WTC11 (cell line): ENCODE measurements around the gene ARL6IP6. TPM values are rescaled to one million over a fixed set of nuclear protein-coding genes. Genes with fewer than 3 reads are reported as not detected.

Experiments used
- ATAC-seq: fragments of 200-7000 bp; cut with Tn5 transposase; 2 replicates; pipeline ENCODE4 v1.10.0; 2021; ENCODE audit warnings: mild to moderate bottlenecking, moderate library complexity
- CTCF ChIA-PET: fragments of 300-600 bp; sonication (Branson Sonifier 250); formaldehyde crosslinking; loops from one replicate; lab custom pipeline; 2021; ENCODE audit warnings: antibody characterized with exemption; lab: Charles Lee
- POLR2A ChIA-PET: fragments of 350-600 bp; sonication (Branson Sonifier 250); formaldehyde crosslinking; loops from one replicate; lab custom pipeline; 2021; ENCODE audit warnings: antibody characterized with exemption; lab: Charles Lee
- DNase-seq: peaks from one replicate; pipeline ENCODE4 v3.0.0; 2021; ENCODE audit warnings: low spot score
- H3K27ac Mint-ChIP-seq: 2 replicates; pipeline ENCODE4 v1.8.0; 2021; ENCODE audit warnings: mixed read lengths
- H3K27me3 Mint-ChIP-seq: 2 replicates; pipeline ENCODE4 v1.8.0; 2021; ENCODE audit warnings: low read depth, mild to moderate bottlenecking, moderate library complexity, mixed read lengths
- H3K36me3 Mint-ChIP-seq: 2 replicates; pipeline ENCODE4 v1.8.0; 2021; ENCODE audit warnings: mixed read lengths
- H3K4me1 Mint-ChIP-seq: 2 replicates; pipeline ENCODE4 v1.8.0; 2022; ENCODE audit warnings: mixed read lengths
- H3K4me3 Mint-ChIP-seq: 2 replicates; pipeline ENCODE4 v1.8.0; 2021; ENCODE audit warnings: mild to moderate bottlenecking, moderate library complexity, mixed read lengths
- H3K9me3 Mint-ChIP-seq: 2 replicates; pipeline ENCODE4 v1.8.0; 2021; ENCODE audit warnings: mixed read lengths
- ATF1 ChIP-seq: sonication (generic); formaldehyde crosslinking; IDR thresholded peaks from 2 replicates; pipeline ENCODE4 v1.8.1; 2023; ENCODE audit warnings: mild to moderate bottlenecking, moderate library complexity, missing genetic modification reagents
- ATF6 ChIP-seq: sonication (generic); formaldehyde crosslinking; IDR thresholded peaks from 2 replicates; pipeline ENCODE4 v1.8.1; 2023; ENCODE audit warnings: mild to moderate bottlenecking, missing genetic modification reagents
- E2F4 ChIP-seq: sonication (generic); formaldehyde crosslinking; IDR thresholded peaks from 2 replicates; pipeline ENCODE4 v1.8.1; 2022; ENCODE audit warnings: low read depth, mild to moderate bottlenecking, moderate library complexity, missing genetic modification reagents, borderline replicate concordance
- ELF4 ChIP-seq: sonication (generic); formaldehyde crosslinking; IDR thresholded peaks from 2 replicates; pipeline ENCODE4 v1.8.1; 2022; ENCODE audit warnings: low read depth, mild to moderate bottlenecking, moderate library complexity, missing genetic modification reagents
- EMX1 ChIP-seq: fragments of 250-450 bp; sonication (Bioruptor Pico); IDR thresholded peaks from 2 replicates; pipeline ENCODE4 v1.8.0; 2021; ENCODE audit warnings: mild to moderate bottlenecking
- ESRRA ChIP-seq: sonication (generic); formaldehyde crosslinking; IDR thresholded peaks from 2 replicates; pipeline ENCODE4 v1.8.1; 2022; ENCODE audit warnings: mild to moderate bottlenecking, missing genetic modification reagents, borderline replicate concordance
- IRF1 ChIP-seq: sonication (generic); formaldehyde crosslinking; IDR thresholded peaks from 2 replicates; pipeline ENCODE4 v1.8.0; 2023; ENCODE audit warnings: missing genetic modification reagents
- IRF2 ChIP-seq: sonication (generic); formaldehyde crosslinking; IDR thresholded peaks from 2 replicates; pipeline ENCODE4 v1.8.0; 2022; ENCODE audit warnings: low read depth, missing genetic modification reagents, borderline replicate concordance
- JUN ChIP-seq: sonication (generic); formaldehyde crosslinking; IDR thresholded peaks from 2 replicates; pipeline ENCODE4 v1.8.0; 2023; ENCODE audit warnings: mild to moderate bottlenecking, missing genetic modification reagents
- MLX ChIP-seq: sonication (generic); formaldehyde crosslinking; IDR thresholded peaks from 2 replicates; pipeline ENCODE4 v1.8.1; 2023; ENCODE audit warnings: mild to moderate bottlenecking, missing genetic modification reagents, moderate library complexity
- MXD4 ChIP-seq: fragments of 250-450 bp; sonication (Bioruptor Pico); IDR thresholded peaks from 2 replicates; pipeline ENCODE4 v1.8.0; 2021; ENCODE audit warnings: mild to moderate bottlenecking, moderate library complexity, borderline replicate concordance
- NR3C1 ChIP-seq: sonication (generic); formaldehyde crosslinking; conservative IDR thresholded peaks from 2 replicates; pipeline ENCODE4 v1.8.1; 2023; ENCODE audit warnings: low read depth, mild to moderate bottlenecking, missing genetic modification reagents
- OVOL2 ChIP-seq: fragments of 250-450 bp; sonication (Bioruptor Pico); IDR thresholded peaks from 2 replicates; pipeline ENCODE4 v1.9.0; 2021; ENCODE audit warnings: mild to moderate bottlenecking, borderline replicate concordance
- SMAD4 ChIP-seq: sonication (generic); formaldehyde crosslinking; IDR thresholded peaks from 2 replicates; pipeline ENCODE4 v1.8.0; 2022; ENCODE audit warnings: mild to moderate bottlenecking, missing genetic modification reagents
- USF1 ChIP-seq: sonication (generic); formaldehyde crosslinking; IDR thresholded peaks from 2 replicates; pipeline ENCODE4 v1.8.0; 2022; ENCODE audit warnings: mild to moderate bottlenecking, missing genetic modification reagents
- ZBTB21 ChIP-seq: sonication (generic); formaldehyde crosslinking; IDR thresholded peaks from 2 replicates; pipeline ENCODE4 v1.8.1; 2023; ENCODE audit warnings: mild to moderate bottlenecking, missing genetic modification reagents, borderline replicate concordance
- ZNF317 ChIP-seq: sonication (generic); formaldehyde crosslinking; IDR thresholded peaks from 2 replicates; pipeline ENCODE4 v1.8.1; 2023; ENCODE audit warnings: low read depth, mild to moderate bottlenecking, moderate library complexity, missing genetic modification reagents, borderline replicate concordance
- ZNF396 ChIP-seq: fragments of 250-450 bp; sonication (Bioruptor Pico); IDR thresholded peaks from 2 replicates; pipeline ENCODE4 v1.8.0; 2021; ENCODE audit warnings: mild to moderate bottlenecking, moderate library complexity, borderline replicate concordance
- ZNF423 ChIP-seq: fragments of 250-450 bp; sonication (Bioruptor Pico); IDR thresholded peaks from 2 replicates; pipeline ENCODE4 v2.1.2; 2022; ENCODE audit warnings: mild to moderate bottlenecking, moderate library complexity
- ZNF532 ChIP-seq: fragments of 250-450 bp; sonication (Bioruptor Pico); IDR thresholded peaks from 2 replicates; pipeline ENCODE4 v1.9.0; 2021; ENCODE audit warnings: mild to moderate bottlenecking, borderline replicate concordance
- ZSCAN18 ChIP-seq: fragments of 250-450 bp; sonication (Bioruptor Pico); IDR thresholded peaks from 2 replicates; pipeline ENCODE4 v2.1.2; 2022; ENCODE audit warnings: mild to moderate bottlenecking, moderate library complexity
- total RNA-seq: library from RNA; stranded (reverse); gene quantifications from 3 replicates; pipeline ENCODE4 v1.2.3, GENCODE V29; 2021

Gene ARL6IP6
- total RNA-seq, 1 experiment from 2014 or later, result 40.4 TPM

- TF ChIP-seq ZSCAN18 (CRISPR knock-in tag), result no peak
- no peak for TF ChIP-seq IRF2 (CRISPR knock-in tag)
- no peak for TF ChIP-seq E2F4 (CRISPR knock-in tag)
- TF ChIP-seq SMAD4 (CRISPR knock-in tag), result no peak
- TF ChIP-seq ZBTB21 (CRISPR knock-in tag), result no peak
- TF ChIP-seq MXD4 (CRISPR knock-in tag), result no peak
- TF ChIP-seq OVOL2, result no peak
- no peak for TF ChIP-seq MLX (CRISPR knock-in tag)
- no peak for TF ChIP-seq ATF6 (CRISPR knock-in tag)
- no peak for TF ChIP-seq EMX1 (CRISPR knock-in tag)
- TF ChIP-seq JUN (CRISPR knock-in tag), result no peak
- no peak for TF ChIP-seq NR3C1 (CRISPR knock-in tag)
- TF ChIP-seq ESRRA, result no peak
- TF ChIP-seq, all 79 proteins: peak for 0
Observed at GRCh38 chr2:152693033-152693432, 25.4 kb upstream of the ARL6IP6 start (continued).

GRCh38 chr2:152694161-152694661 lies 24.2 kb upstream of the ARL6IP6 start:
- no peak overlapping the region for H3K4me3 Mint-ChIP-seq
- POLR2A ChIA-PET, result no interaction called here
- peaks cover 14% of the 10 kb centered on the region for H3K36me3 Mint-ChIP-seq
- no peak for DNase-seq
- H3K27ac Mint-ChIP-seq, result no peak overlapping the region
- no peaks in the 10 kb centered on the region for H3K9me3 Mint-ChIP-seq
- TF ChIP-seq ELF4 (CRISPR knock-in tag) (no peak), MLX (CRISPR knock-in tag) (no peak)
- TF ChIP-seq, all 79 proteins: peak for 0
- CTCF ChIA-PET, result no interaction called here
- ATAC-seq, result no peak
- Mint-ChIP-seq H3K27me3 (no peaks in the 10 kb centered on the region), H3K4me1 (no peaks in the 10 kb centered on the region)

GRCh38 chr2:152695763-152696162 lies 22.7 kb upstream of the ARL6IP6 start:
- H3K27ac Mint-ChIP-seq, result no peak overlapping the region
- no peak for DNase-seq
- peaks cover 4% of the 10 kb centered on the region for H3K4me1 Mint-ChIP-seq
- ATAC-seq, result no peak
- ChIA-PET CTCF (no interaction called here), POLR2A (no interaction called here)
- no peaks in the 10 kb centered on the region for H3K27me3 Mint-ChIP-seq
- peaks cover 12% of the 10 kb centered on the region for H3K36me3 Mint-ChIP-seq
- H3K4me3 Mint-ChIP-seq, result no peak overlapping the region
- H3K9me3 Mint-ChIP-seq, result no peaks in the 10 kb centered on the region
- no peak for TF ChIP-seq ATF1 (CRISPR knock-in tag)
- no peak for TF ChIP-seq ZNF532 (CRISPR knock-in tag)
- TF ChIP-seq ZNF396 (CRISPR knock-in tag), result no peak
- no peak for TF ChIP-seq USF1 (CRISPR knock-in tag)
- TF ChIP-seq ZNF317 (CRISPR knock-in tag), result no peak
- TF ChIP-seq ZNF423 (CRISPR knock-in tag), result no peak
- TF ChIP-seq IRF1 (CRISPR knock-in tag), result no peak
- TF ChIP-seq NR3C1 (CRISPR knock-in tag), result no peak
